SHP77 treated with DMSO at 0.1 percent for 48 hours (cell line): ENCODE results near the gene GALNT2.

ENCODE experiments used
- DNase-seq: peaks from one replicate; lab custom pipeline; 2025; lab: John Stamatoyannopoulos, UW

GALNT2 gene

GRCh38 chr1:230166366-230167132 is 99.5 kb downstream of the GALNT2 start:
- DNase-seq: no peak

- peak; percentile 12 for DNase-seq
Measured at GRCh38 chr1:230167419-230167852, 100.4 kb downstream of the GALNT2 start.

GRCh38 chr1:230169454-230170152 is 102.6 kb downstream of the GALNT2 start:
- DNase-seq: no peak

- no peak for DNase-seq
Measured at GRCh38 chr1:230170153-230170547, 103.1 kb downstream of the GALNT2 start.

GRCh38 chr1:230170622-230171021 is 103.6 kb downstream of the GALNT2 start:
- DNase-seq: no peak

GRCh38 chr1:230171356-230172015 is 104.4 kb downstream of the GALNT2 start:
- no peak for DNase-seq

GRCh38 chr1:230172016-230172537 is 105.0 kb downstream of the GALNT2 start:
- no peak for DNase-seq

GRCh38 chr1:230173187-230173975 is 106.3 kb downstream of the GALNT2 start:
- DNase-seq: no peak

- no peak for DNase-seq
Measured at GRCh38 chr1:230174041-230174440, 107.0 kb downstream of the GALNT2 start.

- DNase-seq: no peak
Measured at GRCh38 chr1:230174471-230175162, 107.6 kb downstream of the GALNT2 start.

- no peak for DNase-seq
Measured at GRCh38 chr1:230175163-230175747, 108.2 kb downstream of the GALNT2 start.

GRCh38 chr1:230175839-230176238 is 108.8 kb downstream of the GALNT2 start:
- DNase-seq: no peak

GRCh38 chr1:230176326-230176725 is 109.3 kb downstream of the GALNT2 start:
- DNase-seq: no peak

- peak; percentile 78 for DNase-seq
Measured at GRCh38 chr1:230176871-230177411, 109.9 kb downstream of the GALNT2 start.

- no peak for DNase-seq
Measured at GRCh38 chr1:230179249-230179648, 112.2 kb downstream of the GALNT2 start.

- DNase-seq: peak; percentile 46
Measured at GRCh38 chr1:230185076-230186001, 118.3 kb downstream of the GALNT2 start.

GRCh38 chr1:230186003-230186863 is 119.2 kb downstream of the GALNT2 start:
- DNase-seq: peak; percentile 98

- no peak for DNase-seq
Measured at GRCh38 chr1:230186874-230187273, 119.8 kb downstream of the GALNT2 start.
